Peyer's patch (tissue), 4 donors: Measurements from ENCODE around the gene NOS1AP.

Source experiments
- POLR2A ChIP-seq, 2 donors: fragments of 450-650 bp; IDR thresholded peaks; one replicate each; pipeline ENCODE4 v1.5.1; 2017; ENCODE audit warnings: antibody characterized with exemption in 2 of 2, mild to moderate bottlenecking in 2 of 2, moderate library complexity in 2 of 2
- TF ChIP-seq, protein P1 (sequence below), 6 experiments: fragments of 450-650 bp in 4 of 6; fragments of 200-600 bp in 2 of 6; sonication (generic) in 1 of 6; IDR thresholded peaks; one replicate each; pipeline ENCODE4 v1.5.1; 2017 to 2019; ENCODE audit warnings: antibody characterized with exemption in 6 of 6, mild to moderate bottlenecking in 3 of 6, moderate library complexity in 1 of 6

DNA sequence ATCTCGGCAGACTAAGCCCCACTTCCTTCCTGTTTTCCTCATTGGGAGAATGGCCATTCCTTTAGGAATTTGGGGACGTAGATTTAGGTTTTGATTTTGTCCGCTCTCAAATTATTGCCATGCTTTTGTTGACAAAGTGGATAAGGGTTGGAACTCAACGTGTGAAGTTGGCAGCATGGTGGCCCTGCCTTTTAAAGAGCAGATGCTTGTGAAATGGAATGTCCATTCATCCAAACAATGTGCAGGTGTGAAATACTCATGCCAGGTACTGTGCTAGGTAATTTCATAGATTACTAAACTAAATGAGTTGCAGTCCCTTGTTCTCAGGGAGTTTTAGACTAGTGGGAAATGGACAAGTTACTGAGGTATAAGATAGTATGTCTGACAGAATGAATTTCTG lies 232.2 kb downstream of the NOS1AP start:
- TF ChIP-seq, protein P1, sequence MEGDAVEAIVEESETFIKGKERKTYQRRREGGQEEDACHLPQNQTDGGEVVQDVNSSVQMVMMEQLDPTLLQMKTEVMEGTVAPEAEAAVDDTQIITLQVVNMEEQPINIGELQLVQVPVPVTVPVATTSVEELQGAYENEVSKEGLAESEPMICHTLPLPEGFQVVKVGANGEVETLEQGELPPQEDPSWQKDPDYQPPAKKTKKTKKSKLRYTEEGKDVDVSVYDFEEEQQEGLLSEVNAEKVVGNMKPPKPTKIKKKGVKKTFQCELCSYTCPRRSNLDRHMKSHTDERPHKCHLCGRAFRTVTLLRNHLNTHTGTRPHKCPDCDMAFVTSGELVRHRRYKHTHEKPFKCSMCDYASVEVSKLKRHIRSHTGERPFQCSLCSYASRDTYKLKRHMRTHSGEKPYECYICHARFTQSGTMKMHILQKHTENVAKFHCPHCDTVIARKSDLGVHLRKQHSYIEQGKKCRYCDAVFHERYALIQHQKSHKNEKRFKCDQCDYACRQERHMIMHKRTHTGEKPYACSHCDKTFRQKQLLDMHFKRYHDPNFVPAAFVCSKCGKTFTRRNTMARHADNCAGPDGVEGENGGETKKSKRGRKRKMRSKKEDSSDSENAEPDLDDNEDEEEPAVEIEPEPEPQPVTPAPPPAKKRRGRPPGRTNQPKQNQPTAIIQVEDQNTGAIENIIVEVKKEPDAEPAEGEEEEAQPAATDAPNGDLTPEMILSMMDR (IDR thresholded peaks at IDR 0.05): no peak
- TF ChIP-seq POLR2A (IDR thresholded peaks at IDR 0.05): no peak
